Stimulated activated CD8-positive, alpha-beta memory T cell treated with anti-CD3 and anti-CD28 coated beads, Interleukin-12 subunit alpha, Interleukin-12 subunit beta, amount 100 ng/mL, for 24 hours (primary cell): ENCODE results near the gene LARGE2.
"Not testable (repeated sequence)": the region's sequence is repeated elsewhere in the genome, so short reads cannot be mapped to it uniquely, and the experiment has no call there.

ENCODE experiments used
- DNase-seq: peaks from one replicate; pipeline ENCODE4 v3.0.0-alpha.2; 2020; ENCODE audit errors: extremely low read depth

LARGE2 gene

DNA sequence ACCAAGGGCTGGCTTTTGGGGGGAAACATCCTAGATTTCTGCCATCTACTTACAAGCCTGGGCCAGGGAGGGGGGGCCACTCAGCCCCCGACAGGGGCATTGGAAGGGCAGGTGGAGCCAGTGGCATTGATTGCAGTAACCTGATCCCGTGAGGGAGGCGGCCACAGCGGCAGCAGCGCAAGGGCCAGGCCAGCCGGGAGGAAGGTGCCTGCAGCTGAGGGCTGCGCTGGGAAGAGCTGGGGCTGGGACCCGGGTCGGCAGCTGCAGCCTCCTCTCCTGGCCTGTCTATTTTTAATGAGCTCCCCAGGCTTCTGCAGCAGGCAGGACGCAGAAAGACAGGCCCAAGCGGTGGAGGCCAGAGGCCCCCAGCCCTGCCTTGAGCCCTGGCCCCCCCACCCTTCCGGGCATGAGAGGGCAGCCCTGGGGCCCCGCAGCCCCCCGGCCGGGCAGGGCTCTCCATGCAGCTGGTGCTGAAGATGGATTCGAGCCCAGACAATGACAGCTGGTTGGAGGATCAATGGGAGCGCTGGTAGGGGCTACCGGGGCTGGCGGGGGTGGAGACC, 26.0 kb upstream of the LARGE2 start:
- DNase-seq: no peak

DNA sequence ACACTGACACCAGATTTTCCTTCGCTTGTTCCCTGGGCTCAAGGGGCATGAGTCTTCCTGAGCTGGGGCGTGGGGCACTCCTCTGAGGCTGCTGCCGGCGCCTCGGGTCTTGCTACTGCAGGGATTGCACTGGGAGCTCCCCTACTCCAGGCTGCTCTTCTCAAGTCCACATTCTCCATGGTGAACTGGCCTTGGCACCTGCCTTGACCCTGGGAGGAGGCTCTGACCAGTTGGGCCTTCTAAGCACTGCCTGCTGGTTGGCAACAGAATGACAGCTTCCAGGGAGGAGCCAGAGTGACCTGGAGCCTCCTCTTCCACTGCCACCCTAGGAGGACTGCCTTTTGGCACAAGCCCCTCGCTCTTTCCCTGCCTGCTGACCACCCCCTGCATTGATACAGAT, 24.9 kb upstream of the LARGE2 start:
- DNase-seq: no peak

DNA sequence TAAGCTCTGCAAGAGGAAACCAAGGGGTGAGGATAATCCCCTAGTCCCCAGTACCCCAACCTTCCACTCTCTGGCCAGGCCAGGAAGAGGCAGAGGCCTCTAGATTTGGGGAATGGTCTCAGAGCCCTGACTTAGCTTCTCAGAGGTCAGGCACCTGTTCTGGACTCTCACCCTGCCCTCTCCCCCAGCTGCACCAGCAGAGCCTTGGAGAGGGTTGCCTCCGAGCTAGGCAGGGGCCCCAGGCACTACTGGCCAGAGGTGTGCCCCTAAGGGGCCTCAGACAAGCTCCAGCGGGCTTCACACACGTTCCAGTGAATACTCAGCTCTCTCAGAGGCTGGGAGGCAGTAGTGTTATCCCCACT, 23.4 kb upstream of the LARGE2 start:
- no peak for DNase-seq

DNA sequence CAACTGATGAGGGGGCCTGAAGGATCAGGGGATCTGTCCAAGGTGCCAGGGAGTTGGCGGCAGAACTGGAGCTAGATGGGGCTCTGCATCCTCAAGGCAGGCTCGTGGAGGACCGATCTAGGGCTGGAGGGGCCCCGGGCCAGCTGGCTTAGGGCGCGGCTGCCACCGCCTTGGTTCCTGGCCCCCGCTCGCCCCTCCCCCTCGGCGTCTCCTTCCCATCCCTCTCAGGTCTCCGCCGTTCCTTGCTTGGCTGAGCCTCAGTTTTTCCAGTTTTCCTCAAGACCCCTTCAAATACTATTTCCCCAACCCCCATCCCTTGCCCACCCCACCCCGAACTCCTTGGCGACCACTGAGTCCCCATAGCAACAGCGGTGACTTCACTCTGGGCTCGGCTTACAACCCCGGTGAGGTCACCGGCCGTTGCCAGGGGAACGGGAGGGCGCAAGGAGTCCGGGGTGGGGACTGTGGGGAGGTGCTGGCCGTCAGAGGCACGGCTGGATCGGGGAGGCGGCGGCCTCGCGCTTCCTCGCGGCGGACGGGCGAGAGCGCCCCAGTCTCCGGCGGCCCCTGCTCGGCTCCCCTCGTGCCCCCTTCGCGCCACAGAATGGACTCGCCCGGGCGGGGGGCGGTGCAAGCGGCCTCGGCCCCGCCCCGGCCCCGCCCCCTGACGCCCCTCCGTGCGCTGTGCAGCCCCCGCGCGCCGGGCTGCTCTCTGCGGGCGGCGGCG, 22.8 kb upstream of the LARGE2 start:
- peak; percentile 43 for DNase-seq

- DNase-seq: not testable (repeated sequence)
Observed at GRCh38 chr11:45900175-45900800, 22.2 kb upstream of the LARGE2 start.

DNA sequence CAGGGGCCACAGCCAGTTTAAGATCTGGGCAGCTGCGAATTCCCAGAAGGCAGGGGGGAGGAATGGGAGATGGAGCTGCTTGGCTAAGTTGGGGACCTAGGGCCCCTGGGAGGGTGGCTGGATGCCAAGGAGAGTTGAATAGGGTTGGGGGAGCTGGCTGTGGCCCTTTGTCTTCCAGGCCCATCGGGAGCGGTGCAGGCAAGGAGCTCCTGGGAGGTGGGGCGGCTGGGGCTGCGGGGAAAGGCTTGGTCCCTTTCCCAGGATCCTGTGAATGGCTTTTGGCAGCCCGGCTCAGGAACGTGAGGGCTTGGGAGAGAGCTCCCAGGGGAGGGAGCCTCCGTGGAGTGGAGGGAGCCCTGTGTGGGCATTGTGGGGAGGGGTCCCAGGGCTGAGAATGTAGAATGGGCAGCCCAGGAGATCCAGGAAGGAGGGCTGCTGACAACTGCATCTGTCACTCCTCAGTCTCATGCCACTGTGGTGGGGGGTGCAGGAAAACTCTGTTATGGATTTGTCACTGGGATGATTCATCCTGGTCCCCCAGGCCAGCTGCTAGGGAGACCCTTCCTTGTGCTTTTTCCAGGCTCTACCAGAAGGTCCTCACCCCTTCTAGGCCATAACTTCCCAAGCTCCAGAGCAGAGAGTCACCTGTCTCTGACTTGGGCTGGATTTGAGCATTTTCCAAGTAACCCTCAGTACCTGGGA, 21.4 kb upstream of the LARGE2 start:
- no peak for DNase-seq

GRCh38 chr11:45901626-45902025, 20.8 kb upstream of the LARGE2 start:
- DNase-seq: no peak

DNA sequence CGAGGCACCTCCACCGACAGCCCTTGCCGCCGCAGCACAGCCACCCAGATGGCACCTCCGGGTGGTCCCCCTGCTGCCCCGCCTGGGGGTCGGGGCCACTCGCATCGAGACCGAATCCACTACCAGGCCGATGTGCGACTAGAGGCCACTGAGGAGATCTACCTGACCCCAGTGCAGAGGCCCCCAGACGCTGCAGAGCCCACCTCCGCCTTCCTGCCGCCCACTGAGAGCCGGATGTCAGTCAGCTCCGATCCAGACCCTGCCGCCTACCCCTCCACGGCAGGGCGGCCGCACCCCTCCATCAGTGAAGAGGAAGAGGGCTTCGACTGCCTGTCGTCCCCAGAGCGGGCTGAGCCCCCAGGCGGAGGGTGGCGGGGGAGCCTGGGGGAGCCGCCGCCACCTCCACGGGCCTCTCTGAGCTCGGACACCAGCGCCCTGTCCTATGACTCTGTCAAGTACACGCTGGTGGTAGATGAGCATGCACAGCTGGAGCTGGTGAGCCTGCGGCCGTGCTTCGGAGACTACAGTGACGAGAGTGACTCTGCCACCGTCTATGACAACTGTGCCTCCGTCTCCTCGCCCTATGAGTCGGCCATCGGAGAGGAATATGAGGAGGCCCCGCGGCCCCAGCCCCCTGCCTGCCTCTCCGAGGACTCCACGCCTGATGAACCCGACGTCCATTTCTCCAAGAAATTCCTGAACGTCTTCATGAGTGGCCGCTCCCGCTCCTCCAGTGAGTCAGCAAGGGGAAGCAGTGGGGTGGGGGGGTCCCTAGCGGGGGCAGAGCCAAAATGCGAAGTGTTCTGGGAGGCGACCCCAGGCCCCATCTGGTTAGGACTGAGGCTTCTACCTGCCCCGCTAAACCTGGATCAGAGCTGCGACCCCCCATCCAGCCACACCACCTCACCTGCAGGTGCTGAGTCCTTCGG, 19.7 kb upstream of the LARGE2 start:
- no peak for DNase-seq

- DNase-seq: no peak
Observed at GRCh38 chr11:45904309-45904915, 18.0 kb upstream of the LARGE2 start.

- no peak for DNase-seq
Observed at GRCh38 chr11:45905095-45905494, 17.4 kb upstream of the LARGE2 start.

DNA sequence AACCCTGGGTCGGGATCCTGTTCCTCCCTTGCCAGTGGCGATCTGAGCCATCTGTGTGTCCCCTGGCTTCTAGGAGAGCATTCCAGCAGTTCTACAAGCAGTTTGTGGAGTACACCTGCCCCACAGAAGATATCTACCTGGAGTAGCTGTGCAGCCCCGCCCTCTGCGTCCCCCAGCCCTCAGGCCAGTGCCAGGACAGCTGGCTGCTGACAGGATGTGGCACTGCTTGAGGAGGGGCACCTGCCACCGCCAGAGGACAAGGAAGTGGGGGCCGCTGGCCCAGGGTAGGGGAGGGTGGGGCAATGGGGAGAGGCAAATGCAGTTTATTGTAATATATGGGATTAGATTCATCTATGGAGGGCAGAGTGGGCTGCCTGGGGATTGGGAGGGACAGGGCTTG, 16.9 kb upstream of the LARGE2 start:
- DNase-seq: not testable (repeated sequence)

DNA sequence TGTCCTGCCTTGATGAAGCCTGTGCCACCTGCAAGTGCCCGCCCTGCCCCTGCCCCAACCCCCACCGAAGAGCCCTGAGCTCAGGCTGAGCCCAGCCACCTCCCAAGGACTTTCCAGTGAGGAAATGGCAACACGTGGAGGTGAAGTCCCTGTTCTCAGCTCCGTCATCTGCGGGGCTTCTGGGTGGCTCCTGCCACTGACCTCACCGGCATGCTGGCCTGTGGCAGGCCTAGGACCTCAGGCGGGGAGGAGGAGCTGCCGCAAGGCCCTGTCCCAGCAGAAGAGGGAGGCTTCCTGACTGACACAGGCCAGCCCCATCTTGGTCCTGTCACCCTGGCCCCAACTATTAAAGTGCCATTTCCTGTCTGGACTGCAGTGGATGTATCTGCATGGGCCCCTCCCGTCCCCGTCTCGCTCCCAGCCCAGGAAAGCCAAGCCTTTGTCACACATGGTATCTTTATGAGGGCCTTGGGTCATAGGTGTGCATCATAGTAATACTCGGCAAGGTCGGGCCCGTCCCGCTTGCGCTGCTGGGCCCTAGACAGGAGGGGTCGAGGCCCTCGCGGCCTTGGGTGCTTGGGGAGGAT, 16.3 kb upstream of the LARGE2 start:
- DNase-seq: no peak

DNA sequence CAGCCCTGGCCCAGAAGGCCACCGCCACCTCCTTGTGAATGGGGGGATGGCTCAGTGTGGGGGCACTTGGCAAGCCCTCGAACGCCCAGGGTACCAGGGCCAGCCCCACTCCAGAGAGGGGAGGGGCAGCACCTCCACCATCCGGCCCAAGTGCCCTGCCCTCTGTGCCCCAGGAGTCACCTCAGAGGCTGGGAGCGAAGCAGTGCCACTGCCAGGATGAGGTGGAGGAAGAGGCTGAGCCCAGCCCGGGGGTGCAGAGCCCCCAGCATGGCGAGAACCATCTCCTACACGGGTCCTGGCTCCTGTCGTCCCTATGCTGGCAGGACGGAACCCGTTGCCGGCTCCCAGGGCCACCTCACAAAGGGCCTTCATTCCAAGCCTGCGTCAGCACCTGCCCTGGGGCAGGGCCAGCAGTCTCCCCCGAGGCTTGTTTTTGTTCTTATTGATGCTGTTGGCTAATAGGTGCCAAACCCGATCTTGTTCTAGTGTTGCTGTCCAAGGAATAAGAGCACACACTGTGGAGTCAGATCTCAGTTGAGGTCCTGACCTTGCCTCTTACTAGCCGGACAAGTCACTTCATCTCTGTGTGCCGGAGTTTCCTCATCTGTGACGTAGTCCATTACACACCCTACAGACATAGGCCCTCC, 15.4 kb upstream of the LARGE2 start, which contains the start of gene FREY1:
Gene FREY1 (minus strand): TSS at position 307 of the 647 bp plus-strand sequence. CDS start 26 bp downstream, at position 281.
- no peak for DNase-seq

DNA sequence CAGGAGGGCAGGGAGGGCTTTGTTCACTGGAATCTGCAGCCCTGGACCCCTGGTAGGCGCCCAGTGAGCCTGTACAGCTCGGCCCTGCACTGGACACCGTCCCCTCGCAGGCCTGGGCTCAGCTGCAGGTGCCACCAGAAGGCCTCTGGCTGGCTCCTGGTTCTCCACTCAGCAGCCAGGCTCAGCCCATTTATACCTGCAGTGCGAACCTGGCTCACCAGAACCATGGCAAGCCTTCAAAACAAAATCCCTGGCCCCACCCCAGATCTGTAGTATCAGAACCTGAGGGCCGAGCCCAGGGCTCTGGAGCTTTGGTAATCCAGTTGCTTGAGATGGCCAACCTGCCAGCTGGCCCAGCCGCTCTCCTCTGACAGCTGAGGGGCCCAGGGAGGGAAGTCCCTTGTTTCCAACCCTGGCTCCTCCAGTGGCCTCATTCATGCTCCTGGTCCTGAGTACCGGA, 14.5 kb upstream of the LARGE2 start:
- DNase-seq: no peak

DNA sequence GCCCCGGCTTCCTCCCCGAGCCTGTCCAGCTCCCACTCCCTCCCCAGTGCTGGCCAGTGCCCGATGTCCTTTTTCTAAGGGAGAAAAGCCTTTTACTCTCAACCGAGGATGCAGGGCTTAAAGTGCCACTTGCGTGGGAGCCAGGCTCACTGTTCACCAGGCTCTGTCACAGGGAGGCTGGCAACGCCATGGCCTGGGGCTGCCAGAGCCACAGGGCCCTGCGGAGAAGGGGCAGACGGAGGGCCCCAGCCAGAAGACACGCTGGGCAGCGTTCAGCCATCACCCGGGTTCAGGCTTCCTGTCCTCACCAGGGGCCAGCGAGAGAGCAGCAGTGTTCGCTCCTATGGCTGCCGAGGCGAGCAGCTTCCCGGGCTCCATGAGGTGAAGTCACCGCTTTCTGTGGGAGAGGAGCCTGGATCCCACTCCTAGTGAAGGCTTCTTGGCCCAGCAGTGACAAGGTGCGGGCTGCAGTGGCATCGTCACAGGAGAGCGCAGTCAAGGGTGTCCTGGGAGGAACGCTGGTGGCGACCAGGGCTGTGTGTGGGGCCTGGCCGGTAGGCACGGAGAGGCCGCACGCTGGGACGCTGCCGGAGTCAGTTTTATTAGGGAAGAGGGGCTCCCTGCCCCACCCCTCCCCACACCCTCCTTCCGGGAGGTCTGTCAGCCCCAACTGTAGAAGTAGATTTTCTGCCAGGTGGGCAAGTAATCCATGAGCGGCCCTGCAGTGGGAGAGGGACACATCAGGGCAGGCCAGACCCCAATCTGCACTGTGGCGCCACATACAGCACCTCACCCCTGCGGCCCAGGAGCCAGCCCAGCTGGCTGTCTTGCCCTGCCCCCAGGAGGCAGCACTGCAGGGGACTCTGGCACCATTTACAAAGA, 12.6 kb upstream of the LARGE2 start:
- no peak for DNase-seq

DNA sequence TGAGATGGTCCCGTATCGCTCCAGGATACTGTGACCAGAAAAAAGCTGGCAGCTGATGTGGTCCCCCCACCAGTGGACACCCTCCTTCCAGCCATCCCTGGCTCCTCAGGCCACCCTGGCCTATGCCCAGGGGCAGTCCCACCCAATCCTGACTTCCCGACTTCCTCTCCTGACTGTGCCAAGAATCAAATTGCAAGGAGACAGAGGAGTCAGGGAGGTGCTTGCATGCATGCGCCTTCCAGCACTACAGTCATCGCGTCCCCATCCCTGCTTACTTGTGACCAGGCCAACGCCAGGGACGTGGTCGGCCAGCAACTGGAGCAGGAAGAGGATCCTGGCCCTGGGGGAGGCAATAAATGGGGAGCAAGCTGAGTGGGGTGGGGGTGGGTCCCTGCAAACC, 11.8 kb upstream of the LARGE2 start:
- no peak for DNase-seq

DNA sequence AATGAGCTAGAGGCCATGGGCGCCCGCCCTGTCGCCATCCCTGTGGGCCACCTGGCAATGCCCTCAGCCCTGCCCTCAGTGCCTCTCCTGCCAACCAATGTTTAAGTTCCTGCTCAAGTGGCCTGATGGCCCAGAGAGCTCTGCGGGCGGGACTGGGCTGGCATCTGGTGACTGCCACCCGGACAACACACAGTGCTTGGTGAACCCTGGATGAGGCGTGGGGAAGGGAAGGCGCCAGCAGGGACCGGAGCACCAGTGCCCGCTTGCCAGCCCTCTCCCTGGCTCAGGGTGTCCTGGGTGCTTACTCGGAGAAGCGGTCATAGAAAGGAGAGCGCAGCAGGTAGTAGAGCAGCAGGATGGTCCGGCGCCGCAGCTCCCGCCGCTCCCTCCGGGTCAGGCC, 8.9 kb upstream of the LARGE2 start:
- DNase-seq: no peak

DNA sequence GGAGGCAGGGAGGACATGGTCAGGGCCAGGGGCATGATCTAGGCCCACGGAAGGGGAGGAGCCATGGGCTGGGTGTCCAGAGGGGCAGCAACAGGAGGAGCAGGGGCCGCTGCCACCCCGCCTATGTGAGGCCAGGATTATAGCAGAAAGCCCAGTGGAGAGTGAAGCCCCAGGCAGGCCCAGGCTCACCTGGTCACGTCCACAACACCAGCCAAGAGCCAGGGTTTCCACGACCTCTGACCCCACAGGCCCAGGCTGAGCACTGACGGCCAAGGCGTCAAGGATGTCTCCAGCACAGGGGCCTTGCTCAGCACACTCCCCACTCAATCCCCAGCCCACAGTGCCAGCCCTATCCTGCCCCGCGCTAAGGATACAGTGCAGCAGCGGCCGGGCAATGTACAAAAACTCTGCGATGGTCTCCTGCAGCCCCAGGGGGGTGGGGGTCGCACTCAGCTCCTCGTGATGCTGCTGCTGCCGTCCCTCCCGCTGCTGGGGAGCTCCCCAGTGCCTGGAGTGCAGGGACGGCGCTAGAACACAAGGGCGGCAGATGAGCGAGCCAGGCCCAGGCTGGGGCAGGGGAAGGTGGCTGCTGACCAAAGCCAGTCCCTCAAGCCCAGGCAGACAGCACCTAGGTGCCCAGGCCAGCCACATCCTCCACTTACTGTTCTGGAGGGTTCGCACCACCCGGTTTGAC, 8.4 kb upstream of the LARGE2 start:
- DNase-seq: no peak

GRCh38 chr11:45915446-45915845, 7.0 kb upstream of the LARGE2 start:
- no peak for DNase-seq
